Breast epithelium (tissue), 4 donors: ENCODE measurements around the gene NPB. TPM values are rescaled to one million over a fixed set of nuclear protein-coding genes. Genes with fewer than 3 reads are reported as not detected.
A peak's percentile ranks its signal among the peaks of the same experiment; 100 is the strongest.

Experiments
- DNase-seq, 2 donors: peaks; one replicate each; pipeline ENCODE4 v3.0.0-alpha.2; 2019; ENCODE audit warnings: low spot score in 2 of 2
- H3K27ac ChIP-seq, 2 donors: fragments of 200-600 bp; sonication (generic) in 1 of 2; one replicate each; pipeline ENCODE4 v1.5.1; 2016 to 2019; ENCODE audit warnings: mild to moderate bottlenecking in 1 of 2
- H3K27me3 ChIP-seq, 2 donors: fragments of 200-600 bp; sonication (generic) in 1 of 2; one replicate each; pipeline versions ENCODE4 v1.5.1 to v1.6.0; 2017 to 2019; ENCODE audit warnings: control low read depth in 1 of 2, mild to moderate bottlenecking in 1 of 2
- H3K36me3 ChIP-seq: fragments of 200-600 bp; one replicate; pipeline ENCODE4 v1.5.1; 2019
- H3K4me1 ChIP-seq, 2 donors: fragments of 200-600 bp; sonication (generic); one replicate each; pipeline ENCODE4 v1.5.1; 2016 to 2019; ENCODE audit warnings: control low read depth in 1 of 2
- H3K4me3 ChIP-seq, 3 donors: fragments of 200-600 bp; sonication (generic); 1 replicate in 2 of 3; 2 replicates in 1 of 3; pipeline ENCODE4 v1.5.1; 2016 to 2019; ENCODE audit warnings: mild to moderate bottlenecking in 3 of 3, moderate library complexity in 2 of 3
- H3K9me3 ChIP-seq, 2 donors: fragments of 200-600 bp; sonication (generic) in 1 of 2; one replicate each; pipeline ENCODE4 v1.5.1; 2016 to 2019; ENCODE audit warnings: control low read depth in 1 of 2
- POLR2A ChIP-seq: fragments of 450-650 bp; IDR thresholded peaks from one replicate; pipeline ENCODE4 v1.6.1; 2016; ENCODE audit warnings: antibody characterized with exemption, mild to moderate bottlenecking, moderate library complexity
- POLR2AphosphoS5 ChIP-seq, 3 donors: sonication (generic); formaldehyde crosslinking; IDR thresholded peaks; one replicate each; pipeline ENCODE4 v1.6.1; 2017; ENCODE audit warnings: antibody characterized with exemption in 3 of 3
- intact Hi-C: fragments of 100-400 bp; cut with DNase I; formaldehyde crosslinking; loops from one replicate; pipeline ENCODE4 v1.15.1; 2023; ENCODE audit warnings: low total_unique reads
- total RNA-seq, 3 donors: library from RNA; depleted of rRNA; stranded (reverse); fragments of >200 nt; gene quantifications; one replicate each; pipeline ENCODE4 v1.1.0, GENCODE V29; 2016
- TF ChIP-seq, protein P1 (sequence below), 3 donors: fragments of 450-650 bp; IDR thresholded peaks; one replicate each; pipeline ENCODE4 v1.5.1; 2016 to 2017; ENCODE audit warnings: antibody characterized with exemption in 3 of 3, mild to moderate bottlenecking in 3 of 3, moderate library complexity in 3 of 3

NPB gene
- total RNA-seq, 3 donors from 2014 or later, result 2.0 TPM; not detected in 2

- Histone ChIP-seq H3K4me1 (peaks cover 0 to 9% of the 10 kb centered on the region in 2 donors), H3K36me3 (no peaks in the 10 kb centered on the region), H3K27me3 (no peaks in the 10 kb centered on the region), H3K4me3 (peak overlapping the region; percentile 76 to 98 (median 76)), H3K27ac (peak overlapping the region; percentile 35 to 65), H3K9me3 (no peaks in the 10 kb centered on the region)
- no peak for DNase-seq
- TF ChIP-seq, protein P1, sequence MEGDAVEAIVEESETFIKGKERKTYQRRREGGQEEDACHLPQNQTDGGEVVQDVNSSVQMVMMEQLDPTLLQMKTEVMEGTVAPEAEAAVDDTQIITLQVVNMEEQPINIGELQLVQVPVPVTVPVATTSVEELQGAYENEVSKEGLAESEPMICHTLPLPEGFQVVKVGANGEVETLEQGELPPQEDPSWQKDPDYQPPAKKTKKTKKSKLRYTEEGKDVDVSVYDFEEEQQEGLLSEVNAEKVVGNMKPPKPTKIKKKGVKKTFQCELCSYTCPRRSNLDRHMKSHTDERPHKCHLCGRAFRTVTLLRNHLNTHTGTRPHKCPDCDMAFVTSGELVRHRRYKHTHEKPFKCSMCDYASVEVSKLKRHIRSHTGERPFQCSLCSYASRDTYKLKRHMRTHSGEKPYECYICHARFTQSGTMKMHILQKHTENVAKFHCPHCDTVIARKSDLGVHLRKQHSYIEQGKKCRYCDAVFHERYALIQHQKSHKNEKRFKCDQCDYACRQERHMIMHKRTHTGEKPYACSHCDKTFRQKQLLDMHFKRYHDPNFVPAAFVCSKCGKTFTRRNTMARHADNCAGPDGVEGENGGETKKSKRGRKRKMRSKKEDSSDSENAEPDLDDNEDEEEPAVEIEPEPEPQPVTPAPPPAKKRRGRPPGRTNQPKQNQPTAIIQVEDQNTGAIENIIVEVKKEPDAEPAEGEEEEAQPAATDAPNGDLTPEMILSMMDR (IDR thresholded peaks at IDR 0.05), result no peak
- TF ChIP-seq POLR2A (no peak), POLR2AphosphoS5 (IDR thresholded peaks at IDR 0.05) (no peak)
- intact Hi-C loops, result no loop called here
Observed at GRCh38 chr17:81910840-81911276, 8.8 kb downstream of the NPB start.

GRCh38 chr17:81911277-81911961, 9.4 kb downstream of the NPB start, which contains the start of gene PCYT2:
PCYT2 (minus strand) TSS chr17:81911399; CDS start chr17:81911355, 44 bp downstream.
- Histone ChIP-seq H3K27me3 (no peaks in the 10 kb centered on the region), H3K9me3 (no peaks in the 10 kb centered on the region), H3K36me3 (no peaks in the 10 kb centered on the region), H3K27ac (peak within 1 kb of the TSS; percentile 65 to 66), H3K4me3 (peak within 1 kb of the TSS; percentile 76 to 98 (median 76)), H3K4me1 (peaks cover 0 to 9% of the 10 kb centered on the region in 2 donors)
- intact Hi-C loops, result no loop called here
- DNase-seq, result peak; percentile 94 to 97
- TF ChIP-seq POLR2AphosphoS5 (IDR thresholded peaks at IDR 0.05), result peak in 1 of 3 donors; percentile 18
- TF ChIP-seq POLR2A, result no peak
- TF ChIP-seq, protein P1 (IDR thresholded peaks at IDR 0.05), result peak in 1 of 3 donors; percentile 34

DNA sequence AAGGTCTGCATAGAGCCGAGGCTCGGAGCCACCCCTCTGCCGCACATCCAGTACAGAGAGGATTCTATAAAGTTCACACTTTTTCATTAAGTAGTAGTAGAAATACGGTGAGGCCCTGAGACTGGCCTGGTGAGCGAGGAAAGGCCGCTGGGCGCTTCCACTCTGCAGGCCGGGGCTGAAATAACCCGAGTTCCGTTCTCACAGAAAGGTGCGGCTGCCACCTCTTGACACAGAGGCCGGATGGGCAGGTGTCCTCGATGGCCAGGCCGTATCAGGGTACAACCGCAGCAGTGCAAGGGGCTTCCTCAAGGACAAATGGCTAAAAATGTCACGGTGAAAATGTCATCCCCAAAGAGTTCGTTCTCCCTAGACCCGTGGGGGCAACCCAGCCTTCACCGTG, 9.9 kb downstream of the NPB start:
- TF ChIP-seq POLR2A (no peak), POLR2AphosphoS5 (IDR thresholded peaks at IDR 0.05) (no peak)
- TF ChIP-seq, protein P1 (IDR thresholded peaks at IDR 0.05), result no peak
- no peak for DNase-seq
- H3K4me3 ChIP-seq, result peak overlapping the region in 2 of 3 donors; percentile 36 to 98
- peaks cover 2 to 13% of the 10 kb centered on the region in 2 donors for H3K4me1 ChIP-seq
- no peaks in the 10 kb centered on the region for H3K27me3 ChIP-seq
- intact Hi-C loops, result no loop called here
- H3K36me3 ChIP-seq, result no peaks in the 10 kb centered on the region
- H3K27ac ChIP-seq, result peak overlapping the region; percentile 20 to 66
- H3K9me3 ChIP-seq, result no peaks in the 10 kb centered on the region

GRCh38 chr17:81912441-81913309, 10.6 kb downstream of the NPB start:
- H3K4me3 ChIP-seq, result no peak overlapping the region
- DNase-seq, result no peak
- H3K27me3 ChIP-seq, result no peaks in the 10 kb centered on the region
- H3K9me3 ChIP-seq, result no peaks in the 10 kb centered on the region
- H3K4me1 ChIP-seq, result peaks cover 3 to 18% of the 10 kb centered on the region in 2 donors
- no peaks in the 10 kb centered on the region for H3K36me3 ChIP-seq
- intact Hi-C loops, result no loop called here
- H3K27ac ChIP-seq, result peak overlapping the region in 1 of 2 donors; percentile 66
- no peak for TF ChIP-seq POLR2A
- TF ChIP-seq, protein P1 (IDR thresholded peaks at IDR 0.05), result no peak
- no peak for TF ChIP-seq POLR2AphosphoS5 (IDR thresholded peaks at IDR 0.05)
